Femur (tissue), 1 donor: ENCODE results near the gene VSIG4.
"Not testable (repeated sequence)": the region's sequence is repeated elsewhere in the genome, so short reads cannot be mapped to it uniquely, and the experiment has no call there.

Experiments used
- DNase-seq: peaks from one replicate; pipeline ENCODE4 v3.0.0-alpha.2; 2017

VSIG4 gene

DNA sequence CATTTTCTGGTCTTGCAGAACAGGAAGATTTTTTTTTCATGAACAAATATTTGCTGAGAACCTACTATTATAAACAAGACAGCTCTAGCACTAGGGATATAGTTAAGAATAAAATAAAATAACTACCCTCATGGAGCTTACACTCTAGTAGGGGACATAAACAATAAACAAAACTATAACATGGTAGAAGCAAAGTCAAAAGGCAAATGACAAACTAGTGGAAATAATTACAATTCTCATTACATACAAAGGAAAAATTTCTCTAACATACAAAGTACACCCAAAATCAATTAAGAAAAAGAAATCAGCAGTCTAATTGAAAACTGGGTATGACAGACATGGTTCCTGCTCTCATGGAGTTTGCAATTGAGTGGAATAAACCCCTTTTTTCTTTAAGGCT, 32.0 kb downstream of the VSIG4 start:
- DNase-seq = no peak

GRCh38 chrX:66005830-66006449, 33.9 kb downstream of the VSIG4 start:
- DNase-seq = no peak

- no peak for DNase-seq
Measured at GRCh38 chrX:66004928-66005829, 34.7 kb downstream of the VSIG4 start.

- no peak for DNase-seq
Measured at GRCh38 chrX:66002824-66003680, 36.8 kb downstream of the VSIG4 start.

- no peak for DNase-seq
Measured at GRCh38 chrX:66001596-66001995, 38.3 kb downstream of the VSIG4 start.

- no peak for DNase-seq
Measured at GRCh38 chrX:66000628-66001272, 39.1 kb downstream of the VSIG4 start.

DNA sequence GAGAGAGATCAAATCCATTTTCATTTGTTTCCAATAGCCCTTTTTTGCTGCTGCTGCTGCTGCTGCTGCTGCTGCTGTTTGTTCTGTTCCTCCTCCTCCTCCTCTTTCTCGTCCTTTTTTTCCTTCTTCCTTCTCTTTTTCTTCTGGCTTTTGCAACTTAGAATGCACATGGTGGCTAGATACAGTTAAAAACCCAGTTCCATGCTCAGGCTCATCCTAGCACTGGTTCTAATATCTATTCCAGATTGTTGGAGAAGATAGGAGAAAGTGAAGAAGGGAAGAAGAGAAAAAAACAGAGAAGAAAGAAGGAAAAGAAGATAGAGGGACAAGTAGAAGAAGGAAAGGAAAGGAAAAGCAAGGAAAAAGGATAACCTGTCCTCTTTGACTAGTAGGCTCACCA, 39.7 kb downstream of the VSIG4 start:
- no peak for DNase-seq

DNA sequence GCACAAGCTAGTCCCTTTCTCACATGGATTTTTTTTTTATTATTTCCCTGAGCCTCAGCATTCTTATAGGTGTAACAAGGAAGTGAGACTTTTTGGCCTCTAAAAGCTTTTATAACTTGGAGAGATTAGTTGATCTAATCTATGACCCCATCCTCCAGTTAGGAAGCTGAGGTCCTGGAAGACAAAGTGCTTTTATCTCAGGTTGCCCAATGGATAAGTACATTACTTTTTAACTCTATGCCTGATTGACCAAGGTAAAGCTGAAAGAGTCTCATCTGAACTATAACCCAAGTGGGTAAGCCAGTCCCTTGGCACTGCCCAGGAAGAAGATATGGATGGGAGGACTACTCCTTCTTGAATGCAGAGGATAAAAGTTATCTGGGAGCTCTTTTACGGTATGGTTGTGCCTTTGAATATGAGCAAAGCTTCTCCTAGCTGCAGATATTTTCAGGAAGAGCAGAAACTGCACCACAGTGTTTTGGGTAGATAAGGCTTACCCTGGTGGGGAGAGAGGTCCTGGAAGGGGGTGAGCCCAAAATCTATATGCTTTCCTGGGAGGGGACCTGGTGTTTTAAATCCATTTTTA, 40.2 kb downstream of the VSIG4 start:
- no peak for DNase-seq

DNA sequence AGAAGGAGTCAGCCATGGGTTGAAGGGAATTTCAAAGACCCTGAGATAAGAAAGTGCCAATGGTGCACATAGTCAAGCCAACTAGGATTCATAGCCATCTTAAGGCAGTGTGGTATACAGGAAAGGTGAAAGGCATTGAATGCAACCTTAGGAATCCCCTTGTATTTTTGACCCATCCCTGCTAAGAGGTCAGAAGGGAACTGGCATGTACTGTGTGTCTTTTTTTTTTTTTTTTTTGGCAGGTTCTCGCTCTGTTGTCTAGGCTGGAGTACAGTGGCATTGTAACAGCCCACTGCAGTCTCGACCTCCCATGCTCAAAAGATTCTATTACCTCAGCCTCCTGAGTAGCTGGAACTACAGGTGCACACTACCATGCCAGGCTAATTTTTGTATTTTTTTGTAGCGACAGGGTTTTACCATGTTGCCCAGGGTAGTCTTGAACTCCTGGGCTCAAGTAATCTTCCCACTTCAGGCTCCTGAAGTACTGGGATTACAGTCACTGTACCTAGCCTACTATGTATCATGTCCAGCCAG, 40.8 kb downstream of the VSIG4 start:
- DNase-seq = no peak

- peak; percentile 29 for DNase-seq
Measured at GRCh38 chrX:65997978-65998717, 41.7 kb downstream of the VSIG4 start.

DNA sequence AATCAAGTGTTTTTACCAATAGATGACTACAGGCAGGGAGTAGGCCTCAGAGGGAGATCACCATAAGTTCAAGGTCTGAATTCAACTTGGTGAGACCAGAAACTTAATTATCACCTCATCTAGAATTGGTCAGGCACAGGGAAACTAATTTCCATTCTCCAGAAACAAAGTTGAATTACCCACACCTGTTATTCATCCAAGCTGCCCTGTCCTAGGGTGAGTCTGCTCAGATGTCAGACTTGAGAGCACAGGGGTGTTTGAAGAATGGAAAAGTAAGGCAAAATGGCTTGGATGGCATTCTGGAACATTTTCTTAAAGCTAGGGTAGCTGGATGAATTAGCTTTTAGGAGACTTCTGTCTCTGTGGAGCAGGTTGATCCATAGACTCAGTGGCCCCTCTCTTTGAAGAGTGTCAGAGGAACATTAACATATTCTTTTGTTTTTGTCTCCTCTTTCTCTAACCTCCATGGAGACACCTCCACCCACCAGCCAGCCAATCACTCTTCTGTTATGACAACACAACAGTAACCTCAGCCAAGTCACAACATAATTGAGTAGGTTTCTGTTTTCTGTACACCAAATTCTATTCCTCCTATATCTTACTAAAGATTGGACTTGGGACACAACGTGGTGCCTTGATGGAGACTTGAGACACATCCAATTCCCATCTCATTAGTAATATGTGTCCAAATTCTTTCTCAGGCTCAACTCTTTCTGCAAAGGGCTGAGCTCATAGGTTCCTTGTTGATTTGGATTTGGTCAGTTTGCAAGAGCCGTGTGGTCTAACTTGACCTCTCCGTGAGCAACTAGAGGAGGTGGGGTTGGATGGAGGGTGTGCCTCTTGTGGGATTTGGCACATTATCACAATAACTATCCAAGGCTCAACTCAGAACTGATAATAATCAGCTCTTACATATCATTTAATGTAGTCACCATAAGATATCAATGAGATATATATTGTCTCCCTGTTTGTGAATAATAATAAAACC, 45.1 kb downstream of the VSIG4 start:
- no peak for DNase-seq

GRCh38 chrX:65993915-65994460, 45.9 kb downstream of the VSIG4 start:
- DNase-seq = no peak

GRCh38 chrX:65993332-65993731, 46.5 kb downstream of the VSIG4 start:
- DNase-seq = no peak

DNA sequence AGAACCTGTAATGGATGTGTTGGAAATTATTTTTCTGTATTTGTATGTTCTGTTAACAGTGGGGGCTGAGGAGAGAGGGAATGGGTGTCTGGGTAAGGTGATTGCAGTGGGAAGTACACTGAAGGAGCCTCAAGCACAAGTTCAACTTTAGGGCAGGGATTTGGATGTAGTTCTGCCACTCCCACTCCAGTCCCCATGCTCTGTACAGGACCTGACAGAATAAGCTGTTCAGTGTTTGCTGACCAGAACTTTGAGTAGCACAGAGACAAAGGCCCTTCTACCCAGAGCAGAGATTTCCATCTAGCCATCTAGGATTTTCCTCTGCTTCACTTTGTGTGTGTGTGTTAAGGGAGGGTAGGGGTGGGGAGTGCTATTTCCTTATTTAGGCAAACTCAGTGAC, 49.2 kb downstream of the VSIG4 start:
- DNase-seq = no peak

GRCh38 chrX:65987811-65988210, 52.1 kb downstream of the VSIG4 start:
- no peak for DNase-seq

DNA sequence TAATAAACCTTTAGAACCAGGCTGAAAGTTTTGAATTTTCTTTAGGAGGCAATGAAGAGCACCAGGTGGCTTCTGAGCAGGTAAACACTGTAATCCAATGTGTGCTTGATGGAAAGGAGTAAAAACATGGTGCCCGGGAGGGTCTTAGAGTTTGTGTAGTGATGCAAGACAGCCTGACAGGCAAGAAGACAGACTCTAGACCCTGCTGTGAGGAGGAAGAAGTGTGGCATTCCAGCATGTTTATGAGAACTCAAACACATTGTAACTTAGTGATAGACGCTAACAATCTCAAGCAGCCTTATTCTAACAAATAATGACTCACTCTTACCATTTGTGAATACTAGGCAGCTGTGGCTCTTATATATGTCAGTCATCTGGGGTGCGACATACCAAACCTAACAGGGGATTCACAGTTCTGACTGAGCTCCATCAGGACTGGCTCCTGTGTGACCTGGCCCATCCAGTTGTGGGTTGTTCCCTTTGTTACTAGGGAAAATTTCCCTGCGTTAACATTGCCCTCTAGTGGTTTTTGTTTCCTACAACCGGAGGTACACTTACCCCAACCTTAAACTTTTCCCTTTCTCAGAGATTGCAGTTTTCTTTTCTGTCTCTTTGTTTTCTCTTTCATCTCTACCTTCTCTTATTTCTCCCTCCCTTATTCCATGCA, 53.8 kb downstream of the VSIG4 start:
- peak; percentile 25 for DNase-seq

GRCh38 chrX:65985211-65985610, 54.7 kb downstream of the VSIG4 start:
- DNase-seq = no peak

DNA sequence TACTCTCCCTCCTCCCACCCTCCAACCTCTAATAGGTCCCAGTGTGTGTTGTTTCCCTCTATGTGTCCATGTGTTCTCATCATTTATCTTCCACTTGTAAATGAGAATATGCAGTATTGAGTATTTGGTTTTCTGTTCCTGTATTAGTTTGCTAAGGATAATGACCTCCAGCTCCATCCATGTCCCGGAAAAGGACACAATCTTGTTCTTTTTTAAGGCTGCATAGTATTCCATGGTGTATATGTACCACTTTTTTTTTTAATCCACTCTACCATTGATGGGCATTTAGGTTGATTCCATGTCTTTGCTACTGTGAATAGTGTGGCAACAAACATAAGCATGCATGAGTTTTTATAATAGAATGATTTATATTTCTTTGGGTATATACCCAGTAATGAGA, 62.7 kb downstream of the VSIG4 start:
- DNase-seq = not testable (repeated sequence)

DNA sequence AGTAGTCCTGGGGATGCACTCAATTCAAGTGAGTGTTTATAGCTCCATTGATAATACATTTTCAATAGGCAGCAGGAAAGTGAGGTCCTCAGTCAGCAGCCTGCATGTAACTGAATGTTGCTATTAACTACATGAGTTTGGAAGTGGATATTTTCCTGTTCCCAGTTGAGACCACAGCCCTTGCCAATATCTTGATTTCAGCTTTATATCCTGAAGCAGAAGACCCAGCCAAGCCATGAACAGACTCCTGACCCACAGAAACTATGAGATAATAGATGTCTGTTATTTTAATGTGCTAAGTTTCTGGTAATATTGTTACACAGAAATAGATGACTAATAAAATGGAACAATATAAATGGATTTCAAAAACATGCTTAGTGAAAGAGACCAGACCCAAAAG, 63.7 kb downstream of the VSIG4 start:
- peak; percentile 28 for DNase-seq
